Ishikawa (cell line): ENCODE results near the gene OXSR1.

Source experiments
- CEBPB ChIP-seq: IDR thresholded peaks from 2 replicates; pipeline ENCODE4 v1.6.1; 2012
- CREB1 ChIP-seq: IDR thresholded peaks from 2 replicates; pipeline ENCODE4 v1.6.1; 2012; ENCODE audit warnings: low read depth
- EGR1 ChIP-seq: IDR thresholded peaks from 2 replicates; pipeline ENCODE4 v1.6.1; 2012
- EP300 ChIP-seq: IDR thresholded peaks from 2 replicates; pipeline ENCODE4 v1.6.1; 2012; ENCODE audit warnings: borderline replicate concordance
- FOXM1 ChIP-seq: IDR thresholded peaks from 2 replicates; pipeline ENCODE4 v1.6.1; 2012; ENCODE audit warnings: low read depth, borderline replicate concordance
- NFIC ChIP-seq: IDR thresholded peaks from 2 replicates; pipeline ENCODE4 v1.6.1; 2012
- RAD21 ChIP-seq: IDR thresholded peaks from 2 replicates; pipeline ENCODE4 v1.6.1; 2012; ENCODE audit warnings: low read depth
- TAF1 ChIP-seq: IDR thresholded peaks from 2 replicates; pipeline ENCODE4 v1.6.1; 2012; ENCODE audit warnings: low read depth, mild to moderate bottlenecking
- TCF12 ChIP-seq: IDR thresholded peaks from 2 replicates; pipeline ENCODE4 v1.6.1; 2012; ENCODE audit warnings: low read depth
- TEAD4 ChIP-seq: IDR thresholded peaks from 2 replicates; pipeline ENCODE4 v1.6.1; 2012
- YY1 ChIP-seq: IDR thresholded peaks from 2 replicates; pipeline ENCODE4 v1.6.1; 2012; ENCODE audit warnings: low read depth
- ZBTB7A ChIP-seq: IDR thresholded peaks from 2 replicates; pipeline ENCODE4 v1.6.1; 2012; ENCODE audit warnings: low read depth
- TF ChIP-seq, protein P1 (sequence below): IDR thresholded peaks from 2 replicates; pipeline ENCODE4 v1.6.1; 2012
- TF ChIP-seq, protein P2 (sequence below): IDR thresholded peaks from 2 replicates; pipeline ENCODE4 v1.6.1; 2012
- TF ChIP-seq, protein P3 (sequence below): IDR thresholded peaks from 2 replicates; pipeline ENCODE4 v1.6.1; 2012; ENCODE audit warnings: low read depth, mild to moderate bottlenecking

OXSR1 gene

DNA sequence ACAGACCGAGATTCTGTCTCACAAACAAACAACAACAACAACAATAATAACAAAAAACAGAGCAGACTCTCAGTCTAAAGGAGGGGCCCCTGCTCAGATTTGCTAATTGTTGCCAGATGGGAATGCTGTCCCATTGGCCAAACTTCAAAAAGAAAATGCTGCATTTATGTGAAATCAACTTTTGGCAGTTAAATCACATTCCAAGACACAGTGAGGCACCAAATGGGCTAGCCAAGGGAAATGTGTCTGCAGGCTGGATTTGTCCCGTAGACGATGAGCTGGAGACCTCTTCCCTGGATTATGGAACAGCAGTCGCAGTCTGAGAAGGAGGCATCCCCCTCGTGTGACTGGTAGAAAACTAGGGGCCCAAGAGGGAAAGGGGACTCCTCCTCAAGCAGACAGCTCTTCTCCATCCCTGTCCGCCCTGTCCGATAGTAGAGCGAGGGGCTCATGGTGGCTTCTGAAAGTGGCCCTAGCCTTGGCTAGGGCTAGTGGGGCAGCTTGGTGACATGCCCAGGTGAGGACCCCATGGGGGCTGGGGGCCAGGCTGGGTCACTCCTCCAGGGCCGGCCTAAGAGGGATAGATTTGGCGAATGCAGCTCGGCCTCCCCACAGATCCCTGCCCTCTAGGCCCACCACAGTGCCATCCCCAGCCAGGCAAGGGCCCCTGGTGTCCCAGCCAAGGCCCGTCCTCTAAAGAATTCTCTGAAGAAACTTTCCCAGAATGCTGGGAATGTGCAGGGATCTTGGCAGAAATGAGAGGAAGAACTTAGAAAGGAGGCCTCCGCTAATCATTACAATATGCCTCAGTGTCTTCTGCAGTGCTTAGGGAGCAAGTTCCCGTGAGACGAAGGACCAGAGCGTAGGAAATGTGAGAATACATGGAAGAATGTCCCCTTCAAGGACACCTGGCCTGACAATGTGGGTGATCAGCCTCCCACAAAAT lies 118.7 kb downstream of the OXSR1 start:
- TF ChIP-seq ZBTB7A = no peak
- TF ChIP-seq RAD21 = no peak
- TF ChIP-seq, protein P1, sequence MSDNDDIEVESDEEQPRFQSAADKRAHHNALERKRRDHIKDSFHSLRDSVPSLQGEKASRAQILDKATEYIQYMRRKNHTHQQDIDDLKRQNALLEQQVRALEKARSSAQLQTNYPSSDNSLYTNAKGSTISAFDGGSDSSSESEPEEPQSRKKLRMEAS = no peak
- TF ChIP-seq, protein P2, sequence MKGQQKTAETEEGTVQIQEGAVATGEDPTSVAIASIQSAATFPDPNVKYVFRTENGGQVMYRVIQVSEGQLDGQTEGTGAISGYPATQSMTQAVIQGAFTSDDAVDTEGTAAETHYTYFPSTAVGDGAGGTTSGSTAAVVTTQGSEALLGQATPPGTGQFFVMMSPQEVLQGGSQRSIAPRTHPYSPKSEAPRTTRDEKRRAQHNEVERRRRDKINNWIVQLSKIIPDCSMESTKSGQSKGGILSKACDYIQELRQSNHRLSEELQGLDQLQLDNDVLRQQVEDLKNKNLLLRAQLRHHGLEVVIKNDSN = no peak
- TF ChIP-seq, protein P3, sequence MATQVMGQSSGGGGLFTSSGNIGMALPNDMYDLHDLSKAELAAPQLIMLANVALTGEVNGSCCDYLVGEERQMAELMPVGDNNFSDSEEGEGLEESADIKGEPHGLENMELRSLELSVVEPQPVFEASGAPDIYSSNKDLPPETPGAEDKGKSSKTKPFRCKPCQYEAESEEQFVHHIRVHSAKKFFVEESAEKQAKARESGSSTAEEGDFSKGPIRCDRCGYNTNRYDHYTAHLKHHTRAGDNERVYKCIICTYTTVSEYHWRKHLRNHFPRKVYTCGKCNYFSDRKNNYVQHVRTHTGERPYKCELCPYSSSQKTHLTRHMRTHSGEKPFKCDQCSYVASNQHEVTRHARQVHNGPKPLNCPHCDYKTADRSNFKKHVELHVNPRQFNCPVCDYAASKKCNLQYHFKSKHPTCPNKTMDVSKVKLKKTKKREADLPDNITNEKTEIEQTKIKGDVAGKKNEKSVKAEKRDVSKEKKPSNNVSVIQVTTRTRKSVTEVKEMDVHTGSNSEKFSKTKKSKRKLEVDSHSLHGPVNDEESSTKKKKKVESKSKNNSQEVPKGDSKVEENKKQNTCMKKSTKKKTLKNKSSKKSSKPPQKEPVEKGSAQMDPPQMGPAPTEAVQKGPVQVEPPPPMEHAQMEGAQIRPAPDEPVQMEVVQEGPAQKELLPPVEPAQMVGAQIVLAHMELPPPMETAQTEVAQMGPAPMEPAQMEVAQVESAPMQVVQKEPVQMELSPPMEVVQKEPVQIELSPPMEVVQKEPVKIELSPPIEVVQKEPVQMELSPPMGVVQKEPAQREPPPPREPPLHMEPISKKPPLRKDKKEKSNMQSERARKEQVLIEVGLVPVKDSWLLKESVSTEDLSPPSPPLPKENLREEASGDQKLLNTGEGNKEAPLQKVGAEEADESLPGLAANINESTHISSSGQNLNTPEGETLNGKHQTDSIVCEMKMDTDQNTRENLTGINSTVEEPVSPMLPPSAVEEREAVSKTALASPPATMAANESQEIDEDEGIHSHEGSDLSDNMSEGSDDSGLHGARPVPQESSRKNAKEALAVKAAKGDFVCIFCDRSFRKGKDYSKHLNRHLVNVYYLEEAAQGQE = no peak
- TF ChIP-seq FOXM1 = no peak
- no peak for TF ChIP-seq TEAD4
- TF ChIP-seq NFIC = no peak
- no peak for TF ChIP-seq TAF1
- TF ChIP-seq EP300 = no peak
- no peak for TF ChIP-seq TCF12
- no peak for TF ChIP-seq YY1
- no peak for TF ChIP-seq CREB1
- TF ChIP-seq EGR1 = no peak

DNA sequence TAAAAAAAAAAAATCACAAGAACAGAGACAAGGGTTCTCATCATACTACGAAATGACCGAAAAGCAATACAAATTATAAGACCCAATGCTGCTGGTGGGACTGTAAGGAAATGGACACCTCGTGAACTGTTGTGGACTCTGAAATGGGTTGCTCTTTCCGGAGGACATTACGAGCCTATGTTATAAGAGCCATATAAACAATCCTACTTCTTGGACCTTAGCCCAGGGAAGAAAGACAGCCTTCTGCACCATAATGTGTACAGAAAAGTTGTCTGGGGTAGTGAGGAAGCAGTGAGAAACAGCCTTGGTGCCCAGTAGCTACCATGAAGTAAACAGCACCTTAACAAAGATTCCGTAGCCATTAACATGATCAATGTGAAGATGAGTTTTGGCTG lies 119.4 kb downstream of the OXSR1 start:
- TF ChIP-seq EGR1 (no peak), YY1 (no peak), TAF1 (no peak), FOXM1 (no peak), ZBTB7A (no peak), TCF12 (no peak), CREB1 (no peak), EP300 (no peak), CEBPB (no peak), TEAD4 (no peak), NFIC (no peak), RAD21 (no peak)
- TF ChIP-seq, protein P3 = no peak
- TF ChIP-seq, protein P2 = no peak
- TF ChIP-seq, protein P1 = no peak

DNA sequence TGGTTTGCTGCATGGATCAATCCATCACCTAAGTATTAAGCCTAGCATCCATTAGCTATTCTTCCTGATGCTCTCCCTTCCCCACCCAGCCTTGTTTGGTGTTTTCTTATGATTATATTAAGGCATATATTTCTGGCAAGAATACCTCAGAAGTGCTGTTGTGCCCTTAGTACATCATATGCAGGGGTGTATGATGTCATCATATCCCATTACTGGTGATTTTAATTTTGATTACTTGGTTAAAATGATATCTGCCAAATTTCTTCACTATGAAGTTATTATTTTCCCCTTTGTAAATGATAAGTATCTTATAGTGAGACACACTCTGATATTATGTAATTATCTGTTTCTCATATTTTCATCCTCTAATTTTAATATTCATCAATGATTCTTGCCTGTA lies 132.2 kb downstream of the OXSR1 start:
- TF ChIP-seq CREB1 = no peak
- no peak for TF ChIP-seq NFIC
- TF ChIP-seq, protein P1 = no peak
- TF ChIP-seq CEBPB = no peak
- TF ChIP-seq TEAD4 = no peak
- TF ChIP-seq, protein P3 = no peak
- no peak for TF ChIP-seq TAF1
- no peak for TF ChIP-seq TCF12
- no peak for TF ChIP-seq ZBTB7A
- no peak for TF ChIP-seq FOXM1
- TF ChIP-seq, protein P2 = no peak
- no peak for TF ChIP-seq EGR1
